Loucy (cell line): ENCODE measurements around the gene RNF7.

Experiments used
- H2AFZ ChIP-seq: fragments of 200-600 bp; sonication (generic); 2 replicates; pipeline ENCODE4 v1.6.0; 2016; ENCODE audit warnings: antibody characterized with exemption, mild to moderate bottlenecking, low read length, moderate library complexity
- H3F3A ChIP-seq: fragments of 200-600 bp; 2 replicates; pipeline ENCODE4 v1.6.0; 2016; ENCODE audit warnings: antibody characterized with exemption, low read depth, mild to moderate bottlenecking
- H3K27me3 ChIP-seq: fragments of 200-600 bp; sonication (generic); 2 replicates; pipeline ENCODE4 v1.6.1; 2014; ENCODE audit warnings: low read length, mild to moderate bottlenecking; ENCODE audit not compliant: insufficient read depth, poor library complexity, severe bottlenecking
- H3K36me3 ChIP-seq: fragments of 200-600 bp; sonication (generic); 2 replicates; pipeline ENCODE4 v1.6.1; 2016; ENCODE audit warnings: low read length; ENCODE audit not compliant: insufficient read depth
- H3K4me1 ChIP-seq: fragments of 200-600 bp; sonication (generic); 2 replicates; pipeline ENCODE4 v1.5.1; 2014; ENCODE audit warnings: low read length, mild to moderate bottlenecking; ENCODE audit not compliant: insufficient read depth, poor library complexity, severe bottlenecking
- H3K4me2 ChIP-seq: fragments of 200-600 bp; sonication (generic); 2 replicates; pipeline ENCODE4 v1.6.0; 2014; ENCODE audit warnings: antibody characterized with exemption, low read length, low read depth, mild to moderate bottlenecking; ENCODE audit not compliant: poor library complexity, severe bottlenecking
- H3K4me3 ChIP-seq: fragments of 200-600 bp; sonication (generic); 2 replicates; pipeline ENCODE4 v1.5.1; 2014; ENCODE audit warnings: low read length, mild to moderate bottlenecking, mixed read lengths; ENCODE audit not compliant: poor library complexity, severe bottlenecking
- H3K79me2 ChIP-seq: fragments of 200-600 bp; sonication (generic); 2 replicates; pipeline ENCODE4 v1.6.1; 2014; ENCODE audit warnings: low read length; ENCODE audit not compliant: insufficient read depth
- H3K9ac ChIP-seq: fragments of 200-600 bp; sonication (generic); 2 replicates; pipeline ENCODE4 v1.6.0; 2014; ENCODE audit warnings: mild to moderate bottlenecking, low read depth, low read length, moderate library complexity; ENCODE audit not compliant: poor library complexity, severe bottlenecking
- H3K9me2 ChIP-seq: fragments of 200-600 bp; sonication (generic); replicated peaks from 2 replicates; pipeline ENCODE4 v1.6.1; 2016; ENCODE audit warnings: low read depth, low read length, mixed read lengths
- H3K9me3 ChIP-seq: fragments of 200-600 bp; sonication (generic); 2 replicates; pipeline ENCODE4 v1.6.1; 2014; ENCODE audit warnings: mild to moderate bottlenecking, antibody characterized with exemption, low read length, low read depth; ENCODE audit not compliant: insufficient read depth
- H4K20me1 ChIP-seq: fragments of 200-600 bp; sonication (generic); 2 replicates; pipeline ENCODE4 v1.6.0; 2014; ENCODE audit warnings: antibody characterized with exemption, low read length, mild to moderate bottlenecking; ENCODE audit not compliant: insufficient read depth, poor library complexity, severe bottlenecking
- EZH2phosphoT487 ChIP-seq: fragments of 200-600 bp; IDR thresholded peaks from 2 replicates; pipeline ENCODE4 v1.6.1; 2018; ENCODE audit warnings: antibody characterized with exemption, mild to moderate bottlenecking, moderate library complexity, borderline replicate concordance
- TF ChIP-seq, protein P1 (sequence below): fragments of 200-600 bp; sonication (generic); conservative IDR thresholded peaks from 2 replicates; pipeline ENCODE4 v1.5.1; 2014; ENCODE audit warnings: mild to moderate bottlenecking, antibody characterized with exemption, low read length

The RNF7 gene

DNA sequence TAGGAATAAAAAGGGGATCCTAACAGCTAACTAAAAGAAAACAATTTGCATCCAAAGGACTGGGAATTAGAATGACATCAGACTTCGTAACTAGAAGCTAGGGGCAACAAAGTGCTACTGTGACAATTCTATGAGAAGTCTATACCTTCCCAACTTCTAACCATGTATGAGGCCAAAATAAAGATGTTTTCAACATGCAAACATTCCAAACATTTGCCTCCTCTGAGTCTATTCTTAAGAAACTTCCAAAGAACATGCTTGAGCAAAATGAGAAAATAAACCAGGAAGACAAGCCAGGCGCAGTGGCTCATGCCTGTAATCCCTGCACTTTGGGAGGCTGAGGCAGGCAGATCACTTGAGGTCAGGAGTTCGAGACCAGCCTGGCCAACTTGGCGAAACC is 13.1 kb upstream of the RNF7 start:
- TF ChIP-seq, protein P1, sequence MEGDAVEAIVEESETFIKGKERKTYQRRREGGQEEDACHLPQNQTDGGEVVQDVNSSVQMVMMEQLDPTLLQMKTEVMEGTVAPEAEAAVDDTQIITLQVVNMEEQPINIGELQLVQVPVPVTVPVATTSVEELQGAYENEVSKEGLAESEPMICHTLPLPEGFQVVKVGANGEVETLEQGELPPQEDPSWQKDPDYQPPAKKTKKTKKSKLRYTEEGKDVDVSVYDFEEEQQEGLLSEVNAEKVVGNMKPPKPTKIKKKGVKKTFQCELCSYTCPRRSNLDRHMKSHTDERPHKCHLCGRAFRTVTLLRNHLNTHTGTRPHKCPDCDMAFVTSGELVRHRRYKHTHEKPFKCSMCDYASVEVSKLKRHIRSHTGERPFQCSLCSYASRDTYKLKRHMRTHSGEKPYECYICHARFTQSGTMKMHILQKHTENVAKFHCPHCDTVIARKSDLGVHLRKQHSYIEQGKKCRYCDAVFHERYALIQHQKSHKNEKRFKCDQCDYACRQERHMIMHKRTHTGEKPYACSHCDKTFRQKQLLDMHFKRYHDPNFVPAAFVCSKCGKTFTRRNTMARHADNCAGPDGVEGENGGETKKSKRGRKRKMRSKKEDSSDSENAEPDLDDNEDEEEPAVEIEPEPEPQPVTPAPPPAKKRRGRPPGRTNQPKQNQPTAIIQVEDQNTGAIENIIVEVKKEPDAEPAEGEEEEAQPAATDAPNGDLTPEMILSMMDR: no peak
- TF ChIP-seq EZH2phosphoT487: no peak
- no peaks in the 10 kb centered on the region for H3K9me2 ChIP-seq
- no peak overlapping the region; the same call in 1 of the 2 replicates for H2AFZ ChIP-seq
- H3K27me3 ChIP-seq: no peaks in the 10 kb centered on the region
- no peaks in the 10 kb centered on the region for H3K36me3 ChIP-seq
- no peak overlapping the region for H3K4me3 ChIP-seq
- H3K4me1 ChIP-seq: no peaks in the 10 kb centered on the region
- no peaks in the 10 kb centered on the region for H4K20me1 ChIP-seq
- H3K9me3 ChIP-seq: no peaks in the 10 kb centered on the region
- no peak overlapping the region for H3K9ac ChIP-seq
- H3K4me2 ChIP-seq: no peak overlapping the region
- no peaks in the 10 kb centered on the region for H3F3A ChIP-seq
- H3K79me2 ChIP-seq: no peaks in the 10 kb centered on the region

DNA sequence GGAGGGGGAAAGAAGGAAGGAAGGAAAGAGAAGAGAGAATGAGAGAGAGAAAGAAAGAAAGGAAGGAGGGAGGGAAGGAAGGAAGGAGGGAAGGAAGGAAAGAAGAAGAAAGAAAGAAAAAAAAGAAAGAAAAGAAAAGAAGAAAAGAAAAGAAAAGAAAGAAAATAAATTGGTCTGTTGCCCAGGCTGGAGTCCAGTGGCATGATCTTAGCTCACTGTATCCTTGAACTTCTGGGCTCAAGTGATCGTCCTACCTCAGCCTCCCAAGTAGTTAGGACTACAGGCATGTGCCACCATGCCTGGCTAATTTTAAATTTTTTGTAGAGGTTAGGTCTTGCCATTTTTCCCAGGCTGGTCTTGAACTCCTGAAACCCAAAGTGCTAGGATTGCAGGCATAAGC is 11.6 kb upstream of the RNF7 start:
- H3K9me2 ChIP-seq: no peaks in the 10 kb centered on the region
- H3K36me3 ChIP-seq: no peaks in the 10 kb centered on the region
- no peak overlapping the region for H3K4me2 ChIP-seq
- no peak overlapping the region for H3K9ac ChIP-seq
- no peaks in the 10 kb centered on the region for H4K20me1 ChIP-seq
- no peaks in the 10 kb centered on the region for H3K9me3 ChIP-seq
- TF ChIP-seq, protein P1: no peak
- no peak overlapping the region for H3K4me3 ChIP-seq
- H3K27me3 ChIP-seq: no peaks in the 10 kb centered on the region
- no peaks in the 10 kb centered on the region for H3K79me2 ChIP-seq
- no peaks in the 10 kb centered on the region for H3F3A ChIP-seq
- no peak overlapping the region for H2AFZ ChIP-seq
- no peaks in the 10 kb centered on the region for H3K4me1 ChIP-seq

DNA sequence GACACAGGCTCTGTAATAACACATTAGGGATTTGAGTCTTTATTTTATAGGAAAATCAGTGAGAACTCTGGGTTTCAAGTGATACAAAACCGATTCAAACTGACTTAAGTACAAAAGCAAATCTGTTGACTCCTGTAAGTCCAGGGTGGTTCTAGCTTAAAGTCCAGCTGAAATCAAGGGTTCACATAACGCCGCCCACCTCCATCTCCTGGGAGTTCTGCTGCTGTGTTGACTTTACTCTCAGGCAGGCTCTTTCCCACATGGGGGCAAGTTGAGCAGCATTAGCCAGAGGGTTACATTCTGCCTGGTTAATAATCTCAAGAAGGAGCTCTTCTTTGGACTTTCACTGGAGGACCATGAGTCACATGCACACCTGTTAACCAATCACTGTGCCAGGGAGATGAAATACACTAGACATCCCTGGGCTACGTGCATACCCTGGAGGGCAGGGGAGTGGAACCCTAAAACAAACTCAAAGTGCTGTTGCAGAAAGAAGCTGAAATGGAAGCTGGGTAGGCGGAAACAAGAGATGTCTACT is 9.7 kb upstream of the RNF7 start:
- no peak overlapping the region for H3K4me3 ChIP-seq
- H3F3A ChIP-seq: no peaks in the 10 kb centered on the region
- no peaks in the 10 kb centered on the region for H3K4me1 ChIP-seq
- no peak overlapping the region for H3K9ac ChIP-seq
- no peaks in the 10 kb centered on the region for H3K9me2 ChIP-seq
- H3K79me2 ChIP-seq: no peaks in the 10 kb centered on the region
- no peaks in the 10 kb centered on the region for H4K20me1 ChIP-seq
- 0 out of 2 replicates have a peak overlapping the region, but pooled peaks have one; percentile 47 for H2AFZ ChIP-seq
- H3K27me3 ChIP-seq: no peaks in the 10 kb centered on the region
- H3K9me3 ChIP-seq: no peaks in the 10 kb centered on the region
- H3K4me2 ChIP-seq: no peak overlapping the region
- H3K36me3 ChIP-seq: no peaks in the 10 kb centered on the region
- no peak for TF ChIP-seq EZH2phosphoT487
- TF ChIP-seq, protein P1: no peak
